Loucy (cell line): ENCODE results near the gene TTBK2.

Experiments used
- CTCF ChIP-seq: fragments of 200-600 bp; sonication (generic); conservative IDR thresholded peaks from 2 replicates; pipeline ENCODE4 v1.5.1; 2014; ENCODE audit warnings: mild to moderate bottlenecking, antibody characterized with exemption, low read length
- EZH2phosphoT487 ChIP-seq: fragments of 200-600 bp; IDR thresholded peaks from 2 replicates; pipeline ENCODE4 v1.6.1; 2018; ENCODE audit warnings: antibody characterized with exemption, mild to moderate bottlenecking, moderate library complexity, borderline replicate concordance

GRCh38 chr15:42691770-42692169 lies 228.8 kb downstream of the TTBK2 start:
- TF ChIP-seq CTCF (no peak), EZH2phosphoT487 (no peak)
